Right lobe of liver (tissue), 6 donors: ENCODE results near the gene ASH1L. TPM values are rescaled to one million over a fixed set of nuclear protein-coding genes. Genes with fewer than 3 reads are reported as not detected.
A peak's percentile ranks its signal among the peaks of the same experiment; 100 is the strongest.

Experiments
- ATAC-seq, 4 donors: fragments of 200-7000 bp; cut with Tn5 transposase; one replicate each; pipeline ENCODE4 v1.9.1; 2020; ENCODE audit warnings: mild to moderate bottlenecking in 4 of 4, moderate library complexity in 4 of 4
- DNase-seq, 3 donors: peaks; one replicate each; pipeline ENCODE4 v3.0.0-alpha.2; 2020
- H3K27ac ChIP-seq, 3 donors: fragments of 200-600 bp; one replicate each; pipeline ENCODE4 v1.8.0; 2022
- H3K27me3 ChIP-seq, 2 donors: fragments of 200-600 bp; one replicate each; pipeline ENCODE4 v1.8.0; 2022
- H3K36me3 ChIP-seq, 4 donors: fragments of 200-600 bp; sonication (generic) in 1 of 4; one replicate each; pipeline versions ENCODE4 v1.5.1 to v1.8.0; 2017 to 2022; ENCODE audit warnings: control low read depth in 1 of 4
- H3K4me1 ChIP-seq, 4 donors: fragments of 200-600 bp; sonication (generic) in 1 of 4; one replicate each; pipeline versions ENCODE4 v1.5.1 to v1.8.0; 2017 to 2022; ENCODE audit warnings: control low read depth in 1 of 4
- H3K4me3 ChIP-seq, 3 donors: fragments of 200-600 bp; one replicate each; pipeline ENCODE4 v1.8.0; 2022
- H3K9me3 ChIP-seq, 4 donors: fragments of 200-600 bp; sonication (generic) in 1 of 4; one replicate each; pipeline versions ENCODE4 v1.5.1 to v1.8.0; 2017 to 2022; ENCODE audit warnings: control low read depth in 1 of 4
- POLR2A ChIP-seq: fragments of 450-650 bp; IDR thresholded peaks from one replicate; pipeline ENCODE4 v1.6.1; 2017; ENCODE audit warnings: antibody characterized with exemption, mild to moderate bottlenecking
- WGBS: methylation state at CpG from one replicate; pipeline ENCODE4 v1.1.6; 2018; ENCODE audit warnings: low coverage, low lambda C conversion rate; ENCODE audit not compliant: insufficient coverage; ENCODE audit errors: missing lambda C conversion rate; 5-methylcytosine and 5-hydroxymethylcytosine counted together
- intact Hi-C, 2 donors: fragments of 100-400 bp; cut with DNase I; formaldehyde crosslinking; loops; one replicate each; pipeline versions ENCODE4 v1.11.2 to v1.14.1; 2022
- total RNA-seq, 6 experiments: library from RNA; depleted of rRNA in 2 of 6; stranded (reverse); fragments of >200 nt in 2 of 6; fragmentation: NEBNext Ultra II Directional in 3 of 6; extraction: Animal tissue kit (Norgen Biotek cat#: 25700) in 3 of 6; gene quantifications; one replicate each; pipeline versions ENCODE4 v1.1.0 to v1.2.4, GENCODE V29; 2016 to 2023
- TF ChIP-seq, protein P1 (sequence below), 4 donors: fragments of 200-600 bp in 3 of 4; fragments of 450-650 bp in 1 of 4; IDR thresholded peaks; one replicate each; pipeline versions ENCODE4 v1.5.1 to v1.8.0; 2016 to 2022; ENCODE audit warnings: antibody characterized with exemption in 4 of 4, mild to moderate bottlenecking in 2 of 4
- donor health status: DM: no; HTN: yes; CAD: no.
- donor health status: DM: no; HTN: no; CAD: no.
- donor health status: DM: no; HTN: no; CAD: no.
- donor health status: DM: no; HTN: yes; CAD: no.
- donor health status: DM: no; HTN: yes; CAD: no.

ASH1L gene
- total RNA-seq, 6 experiments from 2014 or later, result 13.9 to 24.3 (median 17.6) TPM

GRCh38 chr1:155472491-155473083 lies 90.0 kb downstream of the ASH1L start:
- Histone ChIP-seq H3K27me3 (no peaks in the 10 kb centered on the region), H3K27ac (no peak overlapping the region), H3K9me3 (peaks cover 0 to 8% (median 0%) of the 10 kb centered on the region in 4 donors), H3K4me1 (peaks cover 0 to 8% (median 0%) of the 10 kb centered on the region in 4 donors), H3K4me3 (no peak overlapping the region), H3K36me3 (no peaks in the 10 kb centered on the region)
- DNase-seq (no peak), ATAC-seq (no peak)
- no peak for TF ChIP-seq POLR2A
- TF ChIP-seq, protein P1, sequence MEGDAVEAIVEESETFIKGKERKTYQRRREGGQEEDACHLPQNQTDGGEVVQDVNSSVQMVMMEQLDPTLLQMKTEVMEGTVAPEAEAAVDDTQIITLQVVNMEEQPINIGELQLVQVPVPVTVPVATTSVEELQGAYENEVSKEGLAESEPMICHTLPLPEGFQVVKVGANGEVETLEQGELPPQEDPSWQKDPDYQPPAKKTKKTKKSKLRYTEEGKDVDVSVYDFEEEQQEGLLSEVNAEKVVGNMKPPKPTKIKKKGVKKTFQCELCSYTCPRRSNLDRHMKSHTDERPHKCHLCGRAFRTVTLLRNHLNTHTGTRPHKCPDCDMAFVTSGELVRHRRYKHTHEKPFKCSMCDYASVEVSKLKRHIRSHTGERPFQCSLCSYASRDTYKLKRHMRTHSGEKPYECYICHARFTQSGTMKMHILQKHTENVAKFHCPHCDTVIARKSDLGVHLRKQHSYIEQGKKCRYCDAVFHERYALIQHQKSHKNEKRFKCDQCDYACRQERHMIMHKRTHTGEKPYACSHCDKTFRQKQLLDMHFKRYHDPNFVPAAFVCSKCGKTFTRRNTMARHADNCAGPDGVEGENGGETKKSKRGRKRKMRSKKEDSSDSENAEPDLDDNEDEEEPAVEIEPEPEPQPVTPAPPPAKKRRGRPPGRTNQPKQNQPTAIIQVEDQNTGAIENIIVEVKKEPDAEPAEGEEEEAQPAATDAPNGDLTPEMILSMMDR (IDR thresholded peaks at IDR 0.05), result no peak
- 92% methylated on average over 2 of the region's 2 CpGs for WGBS
- intact Hi-C loops, result no loop called here

DNA sequence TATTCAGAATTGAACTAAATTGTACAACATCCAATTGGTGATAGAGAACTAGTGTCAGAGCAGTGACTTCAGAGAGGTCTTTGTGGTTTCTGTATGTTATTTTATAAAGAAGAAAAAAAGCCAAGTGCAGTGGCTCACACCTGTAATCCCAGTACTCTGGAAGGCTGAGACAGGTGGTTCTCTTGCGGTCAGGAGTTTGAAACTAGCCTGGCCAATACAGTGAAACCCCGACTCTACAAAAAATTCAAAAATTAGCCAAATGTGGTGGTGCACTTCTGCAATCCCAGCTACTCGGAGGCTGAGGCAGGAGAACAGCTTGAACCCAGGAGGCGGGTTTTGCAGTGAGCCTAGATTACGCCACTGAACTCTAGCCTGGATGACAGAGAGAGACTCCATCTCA lies 90.7 kb downstream of the ASH1L start:
- H3K9me3 ChIP-seq, result peaks cover 0 to 8% (median 0%) of the 10 kb centered on the region in 4 donors
- ATAC-seq (no peak), DNase-seq (no peak)
- H3K36me3 ChIP-seq, result no peaks in the 10 kb centered on the region
- intact Hi-C loops, result no loop called here
- no peak overlapping the region for H3K4me3 ChIP-seq
- TF ChIP-seq POLR2A, result no peak
- TF ChIP-seq, protein P1 (IDR thresholded peaks at IDR 0.05), result no peak
- no peaks in the 10 kb centered on the region for H3K27me3 ChIP-seq
- peaks cover 0 to 8% (median 0%) of the 10 kb centered on the region in 4 donors for H3K4me1 ChIP-seq
- H3K27ac ChIP-seq, result no peak overlapping the region
- 90% methylated on average over 5 of the region's 5 CpGs for WGBS

DNA sequence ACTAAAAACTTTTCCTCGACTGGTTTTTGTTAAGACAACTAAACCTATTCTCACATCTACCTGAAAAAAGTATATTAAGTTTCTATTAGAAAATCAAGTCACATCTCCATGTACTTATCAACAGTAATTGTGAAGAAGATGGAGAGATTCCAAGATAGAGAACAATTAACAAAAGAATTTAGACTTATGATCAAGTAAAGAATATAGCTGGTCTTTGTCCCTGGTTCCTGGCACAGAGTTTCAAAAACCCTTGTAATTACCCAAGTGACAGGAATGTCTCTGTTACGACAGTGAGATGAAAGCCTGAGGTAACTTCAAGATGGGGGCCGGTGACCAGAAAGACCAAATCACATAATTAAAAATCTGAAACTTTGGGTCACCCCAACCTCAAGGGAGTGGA lies 91.6 kb downstream of the ASH1L start:
- no peaks in the 10 kb centered on the region for H3K36me3 ChIP-seq
- peaks cover 0 to 8% (median 0%) of the 10 kb centered on the region in 4 donors for H3K9me3 ChIP-seq
- 100% methylated on average over 3 of the region's 3 CpGs for WGBS
- peaks cover 0 to 8% (median 0%) of the 10 kb centered on the region in 4 donors for H3K4me1 ChIP-seq
- intact Hi-C loops, result no loop called here
- H3K4me3 ChIP-seq, result no peak overlapping the region
- H3K27ac ChIP-seq, result no peak overlapping the region
- TF ChIP-seq, protein P1 (IDR thresholded peaks at IDR 0.05), result no peak
- no peak for TF ChIP-seq POLR2A
- H3K27me3 ChIP-seq, result no peaks in the 10 kb centered on the region
- ATAC-seq (no peak), DNase-seq (no peak)

- Histone ChIP-seq H3K27ac (no peak overlapping the region), H3K9me3 (peaks cover 0 to 7% (median 0%) of the 10 kb centered on the region in 4 donors), H3K4me1 (peaks cover 0 to 8% (median 0%) of the 10 kb centered on the region in 4 donors), H3K27me3 (no peaks in the 10 kb centered on the region), H3K36me3 (no peaks in the 10 kb centered on the region), H3K4me3 (no peak overlapping the region)
- ATAC-seq (peak in 1 of 4 donors; percentile 60), DNase-seq (no peak)
- TF ChIP-seq, protein P1 (IDR thresholded peaks at IDR 0.05), result no peak
- TF ChIP-seq POLR2A, result no peak
- intact Hi-C loops, result no loop called here
Measured at GRCh38 chr1:155466996-155467395, 95.6 kb downstream of the ASH1L start.

DNA sequence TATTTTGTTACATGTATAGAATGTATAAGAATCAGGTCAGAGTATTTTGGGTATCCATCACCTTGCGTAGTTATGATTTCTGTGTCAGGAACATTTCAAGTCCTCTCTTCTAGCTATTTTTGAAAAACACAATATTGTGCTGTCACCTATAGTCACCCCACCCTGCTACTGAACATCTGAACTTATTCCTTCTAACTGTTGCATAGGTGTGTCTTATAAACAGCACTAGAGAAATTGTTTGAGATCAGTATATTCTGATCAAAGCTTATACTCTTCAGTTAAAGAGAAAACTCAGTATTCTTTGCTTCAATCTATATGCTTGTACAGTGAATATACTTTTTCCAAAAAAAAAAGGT lies 96.0 kb downstream of the ASH1L start:
- Histone ChIP-seq H3K9me3 (peaks cover 0 to 3% (median 0%) of the 10 kb centered on the region in 4 donors), H3K36me3 (no peaks in the 10 kb centered on the region), H3K4me3 (no peak overlapping the region), H3K27ac (no peak overlapping the region), H3K27me3 (no peaks in the 10 kb centered on the region), H3K4me1 (peaks cover 0 to 8% (median 0%) of the 10 kb centered on the region in 4 donors)
- no peak for TF ChIP-seq POLR2A
- TF ChIP-seq, protein P1 (IDR thresholded peaks at IDR 0.05), result no peak
- intact Hi-C loops, result no loop called here
- DNase-seq, result no peak
- ATAC-seq, result no peak
- WGBS, result 100% methylated on average over 1 of the region's 1 CpG
